Fibroblast of lung (primary cell): ENCODE results near the gene ZSWIM6. TPM values are rescaled to one million over a fixed set of nuclear protein-coding genes. Genes with fewer than 3 reads are reported as not detected.

Experiments
- DNase-seq, 2 donors: peaks; one replicate each; pipeline versions ENCODE4 v3.0.0 to v3.0.0-alpha.2; 2010; ENCODE audit warnings: low read depth in 2 of 2
- H2AFZ ChIP-seq: 2 replicates; pipeline ENCODE4 v1.5.1; 2012; ENCODE audit warnings: low read length, control low read depth, inconsistent platforms
- H3K27ac ChIP-seq: 2 replicates; pipeline ENCODE4 v1.5.1; 2011; ENCODE audit warnings: low read length, control low read depth; ENCODE audit not compliant: insufficient read depth
- H3K27me3 ChIP-seq: 2 replicates; pipeline ENCODE4 v1.5.1; 2011; ENCODE audit warnings: mild to moderate bottlenecking, low read length; ENCODE audit not compliant: control insufficient read depth, insufficient read depth
- H3K36me3 ChIP-seq: 2 replicates; pipeline ENCODE4 v1.5.1; 2011; ENCODE audit warnings: low read length; ENCODE audit not compliant: control insufficient read depth, insufficient read depth
- H3K4me1 ChIP-seq: 2 replicates; pipeline ENCODE4 v1.5.1; 2011; ENCODE audit warnings: low read length; ENCODE audit not compliant: control insufficient read depth, insufficient read depth; ENCODE audit errors: extremely low read depth
- H3K4me2 ChIP-seq: 2 replicates; pipeline ENCODE4 v1.5.1; 2011; ENCODE audit warnings: low read length, control low read depth; ENCODE audit not compliant: insufficient read depth; ENCODE audit errors: extremely low read depth
- H3K4me3 ChIP-seq, 4 experiments: fragments of 200-600 bp in 1 of 4; sonication (generic) in 1 of 4; replicated peaks in 1 of 4; 2 replicates each; pipeline ENCODE4 v1.5.1; 2011 to 2016; ENCODE audit warnings: low read length in 4 of 4, low read depth in 3 of 4, mild to moderate bottlenecking in 3 of 4, control low read depth in 2 of 4, inconsistent platforms in 1 of 4, mixed read lengths in 1 of 4; ENCODE audit not compliant: insufficient read depth in 1 of 4; ENCODE audit errors: control extremely low read depth in 1 of 4
- H3K79me2 ChIP-seq: 2 replicates; pipeline ENCODE4 v1.5.1; 2012; ENCODE audit warnings: mild to moderate bottlenecking, low read length, inconsistent platforms; ENCODE audit not compliant: control insufficient read depth, insufficient read depth
- H3K9ac ChIP-seq: 2 replicates; pipeline ENCODE4 v1.5.1; 2011; ENCODE audit warnings: mild to moderate bottlenecking, low read length, control low read depth; ENCODE audit not compliant: insufficient read depth
- H3K9me3 ChIP-seq: 2 replicates; pipeline ENCODE4 v1.5.1; 2012; ENCODE audit warnings: low read depth, low read length; ENCODE audit not compliant: control insufficient read depth, insufficient read depth
- H4K20me1 ChIP-seq: 2 replicates; pipeline ENCODE4 v1.5.1; 2011; ENCODE audit warnings: low read length; ENCODE audit not compliant: control insufficient read depth, insufficient read depth; ENCODE audit errors: extremely low read depth
- EZH2 ChIP-seq: IDR thresholded peaks from 2 replicates; pipeline ENCODE4 v1.5.1; 2012; ENCODE audit warnings: low read length, control low read depth, mild to moderate bottlenecking; ENCODE audit errors: missing control alignments
- polyA plus RNA-seq, 2 donors: library from polyadenylated mRNA; depleted of rRNA in 1 of 2; stranded (reverse) in 1 of 2; unstranded in 1 of 2; fragments of >200 nt; gene quantifications; 2 replicates each; pipeline ENCODE4 v1.2.1, GENCODE V29; 2011 to 2012; ENCODE audit warnings: missing spikeins in 1 of 2
- total RNA-seq: library from RNA; depleted of rRNA; stranded (reverse); fragments of >200 nt; gene quantifications from 2 replicates; pipeline ENCODE4 v1.2.1, GENCODE V29; 2014
- TF ChIP-seq, protein P1 (sequence below), 2 donors: IDR thresholded peaks in 1 of 2; conservative IDR thresholded peaks in 1 of 2; 1 replicate in 1 of 2; 2 replicates in 1 of 2; pipeline ENCODE4 v1.5.1; 2011 to 2012; ENCODE audit warnings: low read length in 2 of 2, control low read depth in 1 of 2, inconsistent platforms in 1 of 2, low read depth in 1 of 2, mild to moderate bottlenecking in 1 of 2

ZSWIM6 gene
- total and polyA plus RNA-seq, 2 donors (not counting 1 experiment from before 2014, with no cell fraction given), result 23.5 to 26.6 TPM

DNA sequence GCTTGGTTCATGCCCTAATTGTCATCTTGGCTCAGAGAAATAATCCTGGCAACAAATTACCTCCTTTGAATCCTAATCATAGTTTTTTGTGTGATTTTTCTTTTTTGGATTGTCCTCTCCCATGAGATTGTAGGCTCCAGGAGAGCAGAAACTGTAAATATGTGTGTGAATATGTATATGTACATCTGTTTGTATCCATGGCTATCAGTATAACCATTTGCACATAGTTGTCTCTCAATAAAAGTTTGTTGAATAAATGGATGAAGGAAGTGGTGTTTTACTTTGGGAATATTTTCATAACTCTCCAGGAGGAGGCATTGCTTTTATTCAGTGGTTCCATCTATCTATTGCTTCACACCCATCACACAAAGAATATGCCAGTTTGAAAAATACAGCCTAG, 20.1 kb downstream of the ZSWIM6 start:
- Histone ChIP-seq H2AFZ (no peak overlapping the region), H3K9ac (no peak overlapping the region), H4K20me1 (peaks cover 14% of the 10 kb centered on the region), H3K9me3 (no peaks in the 10 kb centered on the region), H3K27me3 (no peaks in the 10 kb centered on the region), H3K27ac (no peak overlapping the region), H3K36me3 (no peaks in the 10 kb centered on the region), H3K79me2 (peaks cover 95% of the 10 kb centered on the region), H3K4me3 (no peak overlapping the region), H3K4me1 (no peaks in the 10 kb centered on the region), H3K4me2 (no peak overlapping the region)
- no peak for DNase-seq
- no peak for TF ChIP-seq EZH2
- TF ChIP-seq, protein P1, sequence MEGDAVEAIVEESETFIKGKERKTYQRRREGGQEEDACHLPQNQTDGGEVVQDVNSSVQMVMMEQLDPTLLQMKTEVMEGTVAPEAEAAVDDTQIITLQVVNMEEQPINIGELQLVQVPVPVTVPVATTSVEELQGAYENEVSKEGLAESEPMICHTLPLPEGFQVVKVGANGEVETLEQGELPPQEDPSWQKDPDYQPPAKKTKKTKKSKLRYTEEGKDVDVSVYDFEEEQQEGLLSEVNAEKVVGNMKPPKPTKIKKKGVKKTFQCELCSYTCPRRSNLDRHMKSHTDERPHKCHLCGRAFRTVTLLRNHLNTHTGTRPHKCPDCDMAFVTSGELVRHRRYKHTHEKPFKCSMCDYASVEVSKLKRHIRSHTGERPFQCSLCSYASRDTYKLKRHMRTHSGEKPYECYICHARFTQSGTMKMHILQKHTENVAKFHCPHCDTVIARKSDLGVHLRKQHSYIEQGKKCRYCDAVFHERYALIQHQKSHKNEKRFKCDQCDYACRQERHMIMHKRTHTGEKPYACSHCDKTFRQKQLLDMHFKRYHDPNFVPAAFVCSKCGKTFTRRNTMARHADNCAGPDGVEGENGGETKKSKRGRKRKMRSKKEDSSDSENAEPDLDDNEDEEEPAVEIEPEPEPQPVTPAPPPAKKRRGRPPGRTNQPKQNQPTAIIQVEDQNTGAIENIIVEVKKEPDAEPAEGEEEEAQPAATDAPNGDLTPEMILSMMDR (conservative IDR thresholded peaks at IDR 0.05 in 1 of 2, IDR thresholded peaks at IDR 0.05 in 1 of 2; ENCODE audit: low read depth in 1 of 2, low read length in 2 of 2), result no peak

DNA sequence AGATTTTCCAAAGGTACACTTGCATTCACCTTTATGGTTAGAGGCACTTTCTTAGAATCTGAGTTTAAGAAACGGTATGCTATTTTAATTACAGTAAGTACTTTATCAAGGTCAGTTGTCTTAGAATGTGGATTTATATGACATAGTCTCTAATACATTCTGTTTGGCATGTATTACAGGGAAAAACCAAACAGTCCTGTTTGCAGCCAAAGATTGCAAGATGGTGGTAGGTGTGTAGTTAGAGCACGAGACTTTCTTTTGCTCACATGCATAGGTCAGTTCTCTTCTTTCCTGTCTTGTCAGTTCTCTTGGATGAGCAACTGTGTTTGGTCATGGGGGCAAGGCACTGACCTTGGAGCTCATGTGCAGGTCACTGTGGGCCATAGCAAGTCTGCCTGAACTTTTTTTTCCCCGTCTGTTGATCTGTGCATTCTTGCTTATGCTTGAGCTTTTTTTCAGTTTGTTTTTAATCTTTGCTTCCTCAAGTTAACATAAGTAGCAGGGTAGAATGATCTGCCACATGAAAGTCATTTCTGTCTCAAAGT, 20.6 kb downstream of the ZSWIM6 start:
- Histone ChIP-seq H3K4me3 (no peak overlapping the region), H3K27ac (no peak overlapping the region), H3K79me2 (peaks cover 94% of the 10 kb centered on the region), H4K20me1 (peaks cover 14% of the 10 kb centered on the region), H3K27me3 (no peaks in the 10 kb centered on the region), H2AFZ (no peak overlapping the region), H3K4me1 (no peaks in the 10 kb centered on the region), H3K9ac (no peak overlapping the region), H3K4me2 (no peak overlapping the region), H3K9me3 (no peaks in the 10 kb centered on the region), H3K36me3 (no peaks in the 10 kb centered on the region)
- DNase-seq, result no peak
- no peak for TF ChIP-seq EZH2
- TF ChIP-seq, protein P1 (conservative IDR thresholded peaks at IDR 0.05 in 1 of 2, IDR thresholded peaks at IDR 0.05 in 1 of 2; ENCODE audit: low read depth in 1 of 2, low read length in 2 of 2), result no peak

DNA sequence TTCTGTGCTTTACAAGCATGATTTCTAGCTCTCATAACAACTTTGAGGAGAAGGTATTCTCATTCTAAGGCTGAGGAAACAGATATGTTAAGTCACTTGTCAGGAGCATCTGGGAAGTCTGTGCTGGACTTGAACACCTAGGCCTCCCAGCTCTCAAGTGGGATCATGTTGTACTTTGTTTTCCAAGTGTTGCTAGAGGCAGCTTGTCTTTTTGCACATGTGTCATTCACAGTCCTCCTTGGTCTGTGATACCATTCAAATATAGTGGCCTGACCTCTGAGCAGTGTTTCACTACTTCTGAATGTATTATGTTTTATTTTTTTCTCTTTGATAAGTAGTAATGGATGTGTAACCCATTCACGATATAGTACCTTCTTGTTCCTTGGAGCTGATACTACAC, 21.2 kb downstream of the ZSWIM6 start:
- no peak overlapping the region for H3K9ac ChIP-seq
- TF ChIP-seq EZH2, result no peak
- TF ChIP-seq, protein P1 (conservative IDR thresholded peaks at IDR 0.05 in 1 of 2, IDR thresholded peaks at IDR 0.05 in 1 of 2; ENCODE audit: low read depth in 1 of 2, low read length in 2 of 2), result no peak
- no peaks in the 10 kb centered on the region for H3K4me1 ChIP-seq
- H2AFZ ChIP-seq, result no peak overlapping the region
- H4K20me1 ChIP-seq, result peaks cover 18% of the 10 kb centered on the region
- H3K79me2 ChIP-seq, result peaks cover 96% of the 10 kb centered on the region
- H3K27me3 ChIP-seq, result no peaks in the 10 kb centered on the region
- DNase-seq, result no peak
- no peak overlapping the region for H3K4me3 ChIP-seq
- H3K27ac ChIP-seq, result no peak overlapping the region
- no peaks in the 10 kb centered on the region for H3K36me3 ChIP-seq
- H3K9me3 ChIP-seq, result no peaks in the 10 kb centered on the region
- H3K4me2 ChIP-seq, result no peak overlapping the region
